Activated B cell treated with CpG ODN at 0.5 μM for 24 hours (primary cell): Measurements from ENCODE around the gene CD320. TPM values are rescaled to one million over a fixed set of nuclear protein-coding genes. Genes with fewer than 3 reads are reported as not detected.

Source experiments
- ATAC-seq: fragments of 200-7000 bp; cut with Tn5 transposase; one replicate; pipeline ENCODE4 v1.10.0; 2021; ENCODE audit warnings: low read depth, mild to moderate bottlenecking, moderate library complexity
- CTCF ChIA-PET: fragments of 350-600 bp; sonication (Branson Sonifier 250); formaldehyde crosslinking; loops from one replicate; lab custom pipeline; 2021; ENCODE audit warnings: antibody characterized with exemption; lab: Charles Lee
- POLR2A ChIA-PET: fragments of 350-600 bp; sonication (Branson Sonifier 250); formaldehyde crosslinking; loops from one replicate; lab custom pipeline; 2021; ENCODE audit warnings: antibody characterized with exemption; lab: Charles Lee
- DNase-seq: peaks from one replicate; pipeline ENCODE4 v3.0.0; 2022
- H3K27ac Mint-ChIP-seq: one replicate; pipeline ENCODE4 v1.8.0; 2020; ENCODE audit warnings: mixed read lengths
- H3K27me3 Mint-ChIP-seq: one replicate; pipeline ENCODE4 v1.8.0; 2021; ENCODE audit warnings: mixed read lengths
- H3K36me3 Mint-ChIP-seq: one replicate; pipeline ENCODE4 v1.8.0; 2021; ENCODE audit warnings: low read depth, mixed read lengths
- H3K4me1 Mint-ChIP-seq: one replicate; pipeline ENCODE4 v1.8.0; 2021; ENCODE audit warnings: mixed read lengths
- H3K4me3 Mint-ChIP-seq: one replicate; pipeline ENCODE4 v1.8.0; 2020; ENCODE audit warnings: mild to moderate bottlenecking, mixed read lengths
- H3K9me3 Mint-ChIP-seq: one replicate; pipeline ENCODE4 v1.8.0; 2020; ENCODE audit warnings: mixed read lengths
- intact Hi-C: fragments of 100-400 bp; cut with micrococcal nuclease; formaldehyde crosslinking; loops from one replicate; pipeline ENCODE4 v1.15.1; 2024
- total RNA-seq: library from RNA; stranded (reverse); gene quantifications from 2 replicates; pipeline ENCODE4 v1.2.3, GENCODE V29; 2022
- TF ChIP-seq, protein P1 (sequence below): fragments of 200-600 bp; IDR thresholded peaks from one replicate; pipeline ENCODE4 v1.8.0; 2022; ENCODE audit warnings: antibody characterized with exemption, mild to moderate bottlenecking

Gene CD320
- total RNA-seq, 1 donor from 2014 or later: 24.6 TPM

DNA sequence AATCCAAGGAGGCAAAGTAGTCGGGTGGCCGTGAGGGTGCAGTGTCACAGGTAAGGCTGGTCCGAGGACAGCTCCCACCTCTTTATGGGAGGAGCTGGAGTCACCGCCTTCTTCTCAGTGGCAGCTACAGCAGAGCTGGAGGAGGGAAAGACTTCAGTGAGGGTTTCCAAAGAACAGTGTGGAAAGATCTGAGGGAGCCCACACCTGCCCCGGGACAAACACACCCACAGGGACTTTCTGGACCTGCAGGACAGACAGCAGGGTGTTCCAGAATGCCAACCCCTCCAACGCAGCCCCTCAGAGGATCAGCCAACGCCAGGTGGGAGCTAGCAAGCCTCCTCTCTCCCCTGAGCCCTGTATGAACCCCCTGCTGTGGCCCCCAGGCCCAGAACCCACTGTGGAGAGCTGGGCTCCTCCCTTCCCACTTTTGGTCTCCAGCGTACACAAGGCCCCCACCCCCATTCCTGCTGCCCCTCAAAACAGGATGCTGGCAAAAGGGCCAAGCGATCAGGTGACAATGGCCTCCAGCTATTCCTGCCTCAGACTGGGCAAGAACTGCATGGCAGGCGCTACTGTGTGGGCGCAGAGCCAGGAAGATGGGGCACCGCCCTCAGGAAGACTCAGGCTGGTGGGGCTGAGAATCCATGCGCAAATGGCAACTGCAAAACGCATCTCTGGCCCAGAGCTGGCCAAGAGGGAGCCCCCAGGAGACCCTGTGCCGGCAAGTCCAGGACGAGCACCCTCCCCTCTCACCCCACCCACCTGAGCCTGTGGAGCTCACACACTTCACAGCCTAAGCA is 3.5 kb upstream of the CD320 start:
- Mint-ChIP-seq H3K27ac (no peak overlapping the region), H3K4me1 (peaks cover 24% of the 10 kb centered on the region), H3K27me3 (no peaks in the 10 kb centered on the region), H3K36me3 (peaks cover 62% of the 10 kb centered on the region), H3K4me3 (no peak overlapping the region), H3K9me3 (no peaks in the 10 kb centered on the region)
- CTCF ChIA-PET: no interaction called here
- ATAC-seq (no peak), DNase-seq (no peak)
- intact Hi-C loops: no loop called here
- POLR2A ChIA-PET: interaction anchor here (0.6 to 1.5 kb wide), 2 partner anchors 9 to 99 kb away, joined by 7 to 11 read pairs; partner anchors contain the start of genes NDUFA7 and RPS28
- TF ChIP-seq, protein P1, sequence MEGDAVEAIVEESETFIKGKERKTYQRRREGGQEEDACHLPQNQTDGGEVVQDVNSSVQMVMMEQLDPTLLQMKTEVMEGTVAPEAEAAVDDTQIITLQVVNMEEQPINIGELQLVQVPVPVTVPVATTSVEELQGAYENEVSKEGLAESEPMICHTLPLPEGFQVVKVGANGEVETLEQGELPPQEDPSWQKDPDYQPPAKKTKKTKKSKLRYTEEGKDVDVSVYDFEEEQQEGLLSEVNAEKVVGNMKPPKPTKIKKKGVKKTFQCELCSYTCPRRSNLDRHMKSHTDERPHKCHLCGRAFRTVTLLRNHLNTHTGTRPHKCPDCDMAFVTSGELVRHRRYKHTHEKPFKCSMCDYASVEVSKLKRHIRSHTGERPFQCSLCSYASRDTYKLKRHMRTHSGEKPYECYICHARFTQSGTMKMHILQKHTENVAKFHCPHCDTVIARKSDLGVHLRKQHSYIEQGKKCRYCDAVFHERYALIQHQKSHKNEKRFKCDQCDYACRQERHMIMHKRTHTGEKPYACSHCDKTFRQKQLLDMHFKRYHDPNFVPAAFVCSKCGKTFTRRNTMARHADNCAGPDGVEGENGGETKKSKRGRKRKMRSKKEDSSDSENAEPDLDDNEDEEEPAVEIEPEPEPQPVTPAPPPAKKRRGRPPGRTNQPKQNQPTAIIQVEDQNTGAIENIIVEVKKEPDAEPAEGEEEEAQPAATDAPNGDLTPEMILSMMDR: no peak

DNA sequence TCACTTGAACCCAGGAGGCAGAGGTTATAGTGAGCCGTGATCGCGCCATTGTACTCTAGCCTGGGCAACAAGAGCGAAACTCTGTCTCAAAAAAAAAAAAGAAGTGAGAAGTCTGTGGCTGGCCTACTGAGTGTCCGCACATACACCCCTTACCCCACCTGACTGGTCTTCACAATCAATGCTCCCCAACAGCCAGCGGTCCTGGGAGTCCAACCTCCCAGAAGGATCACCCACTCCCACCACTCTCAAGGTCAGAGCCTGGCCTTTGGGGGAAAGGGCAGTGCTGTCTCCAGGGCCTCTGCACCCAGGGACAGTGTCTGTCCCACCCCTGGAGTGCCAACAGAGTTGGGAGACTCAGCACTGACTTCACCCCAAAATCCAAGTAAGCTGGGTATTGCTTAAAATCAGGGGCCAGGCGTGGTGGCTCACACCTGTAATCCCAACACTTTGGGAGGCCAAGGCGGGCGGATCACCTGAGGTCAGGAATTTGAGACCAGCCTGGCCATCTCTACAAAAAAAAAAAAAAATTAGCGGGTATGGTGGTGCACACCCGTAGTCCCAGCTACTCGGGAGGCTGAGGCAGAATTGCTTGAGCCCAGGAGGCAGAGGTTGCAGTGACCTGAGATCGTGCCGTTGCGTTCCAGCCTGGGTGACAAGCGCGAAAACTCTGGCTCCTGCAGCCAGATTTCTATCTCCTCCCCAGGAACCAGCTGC is 2.3 kb upstream of the CD320 start:
- DNase-seq (no peak), ATAC-seq (no peak)
- no peak overlapping the region for H3K4me3 Mint-ChIP-seq
- ChIA-PET POLR2A (interaction anchor here (0.6 to 1.5 kb wide), 4 partner anchors 8 to 125 kb away, joined by 3 to 11 read pairs (median 6); partner anchors contain the start of genes NDUFA7 and RPS28), CTCF (no interaction called here)
- no peak overlapping the region for H3K27ac Mint-ChIP-seq
- TF ChIP-seq, protein P1: no peak
- peaks cover 52% of the 10 kb centered on the region for H3K36me3 Mint-ChIP-seq
- intact Hi-C loops: no loop called here
- peaks cover 31% of the 10 kb centered on the region for H3K4me1 Mint-ChIP-seq
- H3K9me3 Mint-ChIP-seq: no peaks in the 10 kb centered on the region
- no peaks in the 10 kb centered on the region for H3K27me3 Mint-ChIP-seq

DNA sequence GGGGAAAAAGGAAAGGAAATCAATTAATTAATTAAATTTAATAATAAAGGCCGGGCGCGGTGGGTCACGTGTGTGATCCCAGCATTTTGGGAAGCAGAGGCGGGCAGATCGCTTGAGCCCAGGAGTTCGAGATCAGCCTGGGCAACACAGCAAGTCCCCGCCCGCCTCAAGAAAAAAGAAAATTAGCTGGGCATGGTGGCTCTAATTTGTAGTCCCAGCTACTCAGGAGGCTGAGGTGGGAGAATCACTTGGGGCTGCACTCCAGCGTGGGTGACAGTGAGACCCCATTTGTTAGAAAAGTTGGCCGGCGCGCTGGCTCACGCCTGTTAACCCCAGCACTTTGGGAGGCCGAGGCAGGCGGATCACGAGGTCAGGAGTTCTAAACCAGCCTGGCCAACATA is 733 bp upstream of the CD320 start:
- ChIA-PET POLR2A (interaction anchor here (0.7 to 1.6 kb wide), 3 partner anchors 10 to 16 kb away, joined by 4 to 5 read pairs (median 4); partner anchors contain the start of genes NDUFA7 and RPS28), CTCF (no interaction called here)
- Mint-ChIP-seq H3K4me3 (peak overlapping the region; percentile 89), H3K36me3 (peaks cover 42% of the 10 kb centered on the region), H3K4me1 (peaks cover 31% of the 10 kb centered on the region), H3K27ac (peak overlapping the region; percentile 70), H3K27me3 (no peaks in the 10 kb centered on the region), H3K9me3 (no peaks in the 10 kb centered on the region)
- DNase-seq (no peak), ATAC-seq (no peak)
- TF ChIP-seq, protein P1: no peak
- intact Hi-C loops: loop anchor here (1.0 kb wide), 2 partner anchors 12 to 34 kb away; partner anchors contain the start of genes KANK3, NDUFA7 and RPS28

DNA sequence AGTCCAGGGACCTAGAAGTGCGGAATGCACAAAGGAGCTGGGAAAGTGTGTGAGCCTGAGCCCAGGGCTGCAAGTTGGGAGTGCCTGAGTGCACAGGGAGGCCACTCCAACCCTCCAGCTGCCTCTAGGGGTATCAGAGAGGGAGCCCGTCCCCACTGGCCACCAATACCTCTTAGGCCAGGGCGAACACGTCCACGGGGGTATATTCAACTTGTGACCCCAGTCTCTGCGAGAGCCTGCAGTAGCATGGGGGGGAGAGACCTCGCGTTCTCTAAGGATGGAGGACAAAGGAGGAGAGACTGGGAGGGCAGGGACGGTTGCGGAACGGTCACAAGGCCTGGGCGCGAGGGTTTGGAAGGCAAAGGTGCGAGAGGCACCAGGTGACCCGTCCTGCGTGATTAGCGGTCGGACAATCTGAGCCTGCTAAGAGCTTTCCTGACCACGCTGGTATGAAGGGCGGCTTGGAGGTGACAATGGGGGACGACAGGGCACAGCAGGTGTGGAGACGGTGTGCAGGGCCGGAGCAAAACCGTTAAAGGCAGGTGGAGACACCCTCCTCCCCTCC is 676 bp downstream of the CD320 start:
- Mint-ChIP-seq H3K4me1 (peaks cover 31% of the 10 kb centered on the region), H3K27ac (peak overlapping the region; percentile 71), H3K9me3 (no peaks in the 10 kb centered on the region), H3K36me3 (peaks cover 39% of the 10 kb centered on the region), H3K4me3 (peak overlapping the region; percentile 89), H3K27me3 (no peaks in the 10 kb centered on the region)
- ATAC-seq (no peak), DNase-seq (no peak)
- ChIA-PET CTCF (no interaction called here), POLR2A (interaction anchor here (0.6 to 1.3 kb wide), 4 partner anchors 12 to 83 kb away, joined by 3 to 6 read pairs (median 4); partner anchors contain the start of genes NDUFA7, RAB11B and RPS28)
- intact Hi-C loops: no loop called here
- TF ChIP-seq, protein P1: no peak
